Measurements from ENCODE around the gene STARD3.

Gene STARD3

GRCh38 chr17:39639043-39639442, 2.1 kb downstream of the STARD3 start:
- Histone ChIP-seq H3K36me3 (ENCODE audit: insufficient read depth) (no peaks in the 10 kb centered on the region), H2AFZ (ENCODE audit: low read depth) (no peak overlapping the region), H4K20me1 (ENCODE audit: insufficient read depth) (no peaks in the 10 kb centered on the region), H3K4me1 (ENCODE audit: low read depth, poor library complexity, severe bottlenecking) (peaks cover 44% of the 10 kb centered on the region), H3K4me3 (IDR thresholded peaks at IDR 0.05; ENCODE audit: insufficient read depth, low read depth, low read length) (no peak overlapping the region), H3K27ac (no peak overlapping the region), H3K4me2 (no peak overlapping the region; the same call in 1 of the 2 replicates), H3K27me3 (ENCODE audit: insufficient read depth, low read depth) (no peaks in the 10 kb centered on the region), H3K9ac (no peak overlapping the region), H3K79me2 (ENCODE audit: insufficient read depth, low read depth) (peaks cover 20% of the 10 kb centered on the region; the same call in 1 of the 2 replicates)
- no peak for TF ChIP-seq CTCF (conservative IDR thresholded peaks at IDR 0.05; ENCODE audit: low read depth, low read length)

GRCh38 chr17:39639566-39640458, 2.9 kb downstream of the STARD3 start:
- H4K20me1 ChIP-seq (ENCODE audit: insufficient read depth): no peaks in the 10 kb centered on the region

GRCh38 chr17:39640591-39641031, 3.7 kb downstream of the STARD3 start:
- Histone ChIP-seq H3K27me3 (ENCODE audit: insufficient read depth, low read depth) (no peaks in the 10 kb centered on the region), H3K27ac (no peak overlapping the region), H3K4me3 (IDR thresholded peaks at IDR 0.05; ENCODE audit: insufficient read depth, low read depth, low read length) (no peak overlapping the region), H4K20me1 (ENCODE audit: insufficient read depth) (no peaks in the 10 kb centered on the region), H3K79me2 (ENCODE audit: insufficient read depth, low read depth) (peaks cover 20% of the 10 kb centered on the region; the same call in 1 of the 2 replicates), H3K9ac (no peak overlapping the region), H3K4me2 (no peak overlapping the region), H3K36me3 (ENCODE audit: insufficient read depth) (no peaks in the 10 kb centered on the region), H3K4me1 (ENCODE audit: low read depth, poor library complexity, severe bottlenecking) (peaks cover 37% of the 10 kb centered on the region), H2AFZ (ENCODE audit: low read depth) (no peak overlapping the region)
- TF ChIP-seq CTCF (conservative IDR thresholded peaks at IDR 0.05; ENCODE audit: low read depth, low read length): no peak

More at GRCh38 chr17:39639566-39640458, 2.9 kb downstream of the STARD3 start:
- Histone ChIP-seq H3K4me1 (ENCODE audit: low read depth, poor library complexity, severe bottlenecking) (peaks cover 38% of the 10 kb centered on the region), H3K79me2 (ENCODE audit: insufficient read depth, low read depth) (peaks cover 20% of the 10 kb centered on the region; the same call in 1 of the 2 replicates), H3K27ac (no peak overlapping the region), H2AFZ (ENCODE audit: low read depth) (no peak overlapping the region), H3K9ac (no peak overlapping the region), H3K4me2 (no peak overlapping the region; the same call in 1 of the 2 replicates), H3K4me3 (IDR thresholded peaks at IDR 0.05; ENCODE audit: insufficient read depth, low read depth, low read length) (no peak overlapping the region), H3K27me3 (ENCODE audit: insufficient read depth, low read depth) (no peaks in the 10 kb centered on the region), H3K36me3 (ENCODE audit: insufficient read depth) (no peaks in the 10 kb centered on the region)
- TF ChIP-seq CTCF (conservative IDR thresholded peaks at IDR 0.05; ENCODE audit: low read depth, low read length): no peak

- no peak overlapping the region for H3K4me2 ChIP-seq
Observed at GRCh38 chr17:39641097-39641496, 4.2 kb downstream of the STARD3 start.

More at GRCh38 chr17:39641097-39641496, 4.2 kb downstream of the STARD3 start:
- Histone ChIP-seq H3K4me1 (ENCODE audit: low read depth, poor library complexity, severe bottlenecking) (peaks cover 32% of the 10 kb centered on the region), H3K4me3 (IDR thresholded peaks at IDR 0.05; ENCODE audit: insufficient read depth, low read depth, low read length) (no peak overlapping the region), H3K79me2 (ENCODE audit: insufficient read depth, low read depth) (peaks cover 20% of the 10 kb centered on the region; the same call in 1 of the 2 replicates), H2AFZ (ENCODE audit: low read depth) (no peak overlapping the region), H3K36me3 (ENCODE audit: insufficient read depth) (no peaks in the 10 kb centered on the region), H3K9ac (no peak overlapping the region), H4K20me1 (ENCODE audit: insufficient read depth) (no peaks in the 10 kb centered on the region), H3K27ac (no peak overlapping the region), H3K27me3 (ENCODE audit: insufficient read depth, low read depth) (no peaks in the 10 kb centered on the region)
- TF ChIP-seq CTCF (conservative IDR thresholded peaks at IDR 0.05; ENCODE audit: low read depth, low read length): no peak
